ENCODE results near the gene SLC10A7. TPM values are rescaled to one million over a fixed set of nuclear protein-coding genes. Genes with fewer than 3 reads are reported as not detected.

Gene SLC10A7
- total and polyA plus RNA-seq, 2 of the 8 experiments (the other 6 are each of a cell fraction or from before 2014, with no cell fraction given): 2.5 to 2.9 TPM

- no peak overlapping the region for H3K27ac ChIP-seq (ENCODE audit: low read depth, low read length)
- no peak overlapping the region for H3K23ac ChIP-seq (ENCODE audit: insufficient read length)
- H4K8ac ChIP-seq (ENCODE audit: extremely low read depth, insufficient read depth, low read length): no peak overlapping the region
- H2BK12ac ChIP-seq (ENCODE audit: low read depth, low read length): no peak overlapping the region
- FAIRE-seq (no peak), DNase-seq (ENCODE audit: low read depth in 1 of 2, low spot score in 2 of 2) (no peak)
- H3K79me1 ChIP-seq (ENCODE audit: low read depth, low read length): no peaks in the 10 kb centered on the region
- H3K56ac ChIP-seq (replicated peaks; ENCODE audit: insufficient read length, low read depth, low read length): no peak overlapping the region
- no peaks in the 10 kb centered on the region for H3K36me3 ChIP-seq (ENCODE audit: control insufficient read depth in 2 of 4, insufficient read depth in 4 of 4, low read length in 3 of 4)
- no peak overlapping the region for H3K18ac ChIP-seq (ENCODE audit: extremely low read depth, low read length)
- no peaks in the 10 kb centered on the region for H3K27me3 ChIP-seq (replicated peaks in 1 of 4; ENCODE audit: control insufficient read depth in 3 of 4, extremely low read depth in 1 of 4, insufficient read depth in 3 of 4, low read length in 3 of 4)
- H2AK5ac ChIP-seq (ENCODE audit: low read depth, low read length): no peak overlapping the region
- ChIA-PET CTCF (ENCODE audit: partially characterized antibody) (interaction anchor here (0.5 to 0.6 kb wide), 2 partner anchors 11 to 456 kb away, joined by 3 to 4 read pairs; no protein-coding TSS in a partner anchor), POLR2A (ENCODE audit: partially characterized antibody) (no interaction called here)
- H4K5ac ChIP-seq (ENCODE audit: insufficient read length, low read depth, low read length): no peak overlapping the region
- H3K4me3 ChIP-seq (ENCODE audit: extremely low read depth in 1 of 4, insufficient read depth in 2 of 4, low read depth in 3 of 4, low read length in 4 of 4): no peak overlapping the region
- H2BK120ac ChIP-seq (replicated peaks; ENCODE audit: low read depth, low read length): no peak overlapping the region
- H3K4me1 ChIP-seq (replicated peaks in 1 of 4; ENCODE audit: control insufficient read depth in 3 of 4, insufficient read depth in 4 of 4, low read length in 3 of 4): no peaks in the 10 kb centered on the region
- no peak overlapping the region for H2BK5ac ChIP-seq (ENCODE audit: low read depth, low read length)
- no peak overlapping the region for H3K9ac ChIP-seq (replicated peaks in 1 of 4; ENCODE audit: extremely low read depth in 1 of 4, low read depth in 3 of 4, low read length in 3 of 4)
- no peak overlapping the region for H4K91ac ChIP-seq (replicated peaks; ENCODE audit: insufficient read length, low read length)
- no peaks in the 10 kb centered on the region; a peak in 1 of 4 replicates for H3K9me3 ChIP-seq (ENCODE audit: insufficient read depth in 2 of 2, low read depth in 1 of 2, low read length in 1 of 2)
- no peak overlapping the region for H3K4me2 ChIP-seq (ENCODE audit: insufficient read depth in 1 of 2, low read depth in 2 of 2, low read length in 2 of 2)
- H2BK20ac ChIP-seq (ENCODE audit: low read length): no peak overlapping the region
- no peaks in the 10 kb centered on the region for H3K23me2 ChIP-seq (ENCODE audit: low read depth, low read length)
- H2AFZ ChIP-seq (ENCODE audit: low read length): no peak overlapping the region
- H3K14ac ChIP-seq (ENCODE audit: insufficient read length): no peak overlapping the region
- 80% methylated on average over 1 of the region's 1 CpG; no CpG with 5 or more reads in 1 of the 2 experiments for WGBS, 2 experiments (ENCODE audit: extremely low coverage in 1 of 2, insufficient coverage in 1 of 2, insufficient read length in 1 of 2, insufficient replicate concordance in 2 of 2, low coverage in 1 of 2, low lambda C conversion rate in 2 of 2, missing lambda C conversion rate in 1 of 2)
- no peaks in the 10 kb centered on the region for H4K20me1 ChIP-seq (replicated peaks in 1 of 2; ENCODE audit: control insufficient read depth in 1 of 2, insufficient read depth in 2 of 2, low read length in 2 of 2)
- no peaks in the 10 kb centered on the region for H3K79me2 ChIP-seq (ENCODE audit: control insufficient read depth in 1 of 2, insufficient read depth in 2 of 2, low read length in 2 of 2)
- H2BK15ac ChIP-seq (ENCODE audit: low read length): no peak overlapping the region
- H3K4ac ChIP-seq (replicated peaks; ENCODE audit: insufficient read length, low read depth, low read length): no peak overlapping the region
- TF ChIP-seq CHD1 (IDR thresholded peaks at IDR 0.05; ENCODE audit: low read depth, low read length): no peak
- no peak for TF ChIP-seq USF2 (IDR thresholded peaks at IDR 0.05; ENCODE audit: low read length)
- TF ChIP-seq SIN3A (conservative IDR thresholded peaks at IDR 0.05 in 1 of 2, IDR thresholded peaks at IDR 0.05 in 1 of 2; ENCODE audit: low read depth in 1 of 2, low read length in 2 of 2): no peak
- TF ChIP-seq RBBP5 (IDR thresholded peaks at IDR 0.05; ENCODE audit: borderline replicate concordance, low read depth, low read length): no peak
- no peak for TF ChIP-seq CHD2 (IDR thresholded peaks at IDR 0.05; ENCODE audit: low read length)
- TF ChIP-seq EZH2 (IDR thresholded peaks at IDR 0.05; ENCODE audit: low read depth, low read length, severe bottlenecking): no peak
- no peak for TF ChIP-seq YY1 (IDR thresholded peaks at IDR 0.05; ENCODE audit: low read depth, low read length)
- TF ChIP-seq EP300 (IDR thresholded peaks at IDR 0.05; ENCODE audit: borderline replicate concordance in 1 of 2, low read depth in 2 of 2, low read length in 2 of 2): no peak
- TF ChIP-seq ATF2 (IDR thresholded peaks at IDR 0.05; ENCODE audit: low read length): no peak
- no peak for TF ChIP-seq JUN (IDR thresholded peaks at IDR 0.05; ENCODE audit: low read depth, low read length)
These were observed 289.5 kb downstream of the SLC10A7 start for GRCh38 chr4:146232131-146232722.
